ENCODE measurements around the gene PIK3CA.
A peak's percentile ranks its signal among the peaks of the same experiment; 100 is the strongest.
"Not testable (repeated sequence)": the region's sequence is repeated elsewhere in the genome, so short reads cannot be mapped to it uniquely, and the experiment has no call there.

Gene PIK3CA

DNA sequence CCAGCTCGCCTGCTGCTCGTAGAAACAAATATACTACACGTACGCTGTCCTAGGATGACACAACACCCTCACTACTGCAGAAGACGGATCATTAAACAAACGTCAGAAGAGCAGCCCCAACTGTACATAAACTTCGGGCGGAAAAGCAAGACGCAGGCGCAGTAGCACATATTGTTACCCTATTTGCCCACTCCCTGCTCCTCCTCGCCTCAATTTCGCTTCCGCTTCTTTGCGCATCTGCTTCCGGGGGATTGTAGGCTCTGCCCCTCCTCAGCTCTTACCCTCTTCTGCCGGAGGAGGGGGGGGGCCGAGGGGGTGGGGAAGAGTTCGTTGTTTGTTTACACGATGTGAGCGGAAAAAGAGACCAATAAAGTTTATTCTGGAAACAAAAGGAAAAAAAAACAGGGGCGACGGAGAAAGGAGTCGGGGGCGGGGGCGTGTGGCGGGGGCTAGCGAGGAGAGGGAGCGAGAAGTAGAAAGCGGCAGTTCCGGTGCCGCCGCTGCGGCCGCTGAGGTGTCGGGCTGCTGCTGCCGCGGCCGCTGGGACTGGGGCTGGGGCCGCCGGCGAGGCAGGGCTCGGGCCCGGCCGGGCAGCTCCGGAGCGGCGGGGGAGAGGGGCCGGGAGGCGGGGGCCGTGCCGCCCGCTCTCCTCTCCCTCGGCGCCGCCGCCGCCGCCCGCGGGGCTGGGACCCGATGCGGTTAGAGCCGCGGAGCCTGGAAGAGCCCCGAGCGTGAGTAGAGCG, at the start of gene PIK3CA:
PIK3CA (plus strand) TSS at position 485 of the 743 bp plus-strand sequence. CDS start 50,469 bp downstream, outside the sequence.
- DNase-seq = peak; percentile 98

GRCh38 chr3:179098388-179099077, 49.6 kb upstream of the PIK3CA start:
- DNase-seq = peak; percentile 69

DNA sequence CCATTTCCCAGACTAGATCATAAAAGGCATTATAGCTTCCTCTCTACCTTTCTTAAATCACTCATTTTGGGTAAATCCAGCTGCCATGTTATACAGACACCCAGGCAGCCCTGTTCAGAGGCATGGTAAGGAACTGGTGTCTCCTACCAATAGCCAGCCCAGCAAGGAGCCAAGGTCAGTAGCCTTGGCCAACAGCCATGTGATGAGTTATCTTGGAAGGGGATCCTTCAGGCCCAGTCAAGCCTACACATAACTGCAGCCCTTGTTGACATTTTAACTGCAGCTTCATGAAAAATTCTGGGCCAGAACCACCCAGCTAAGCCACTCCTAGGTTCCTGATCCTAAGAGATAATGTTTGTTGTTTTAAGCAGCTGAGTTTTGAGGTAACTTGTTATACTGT, 47.5 kb upstream of the PIK3CA start:
- DNase-seq = peak; percentile 15

DNA sequence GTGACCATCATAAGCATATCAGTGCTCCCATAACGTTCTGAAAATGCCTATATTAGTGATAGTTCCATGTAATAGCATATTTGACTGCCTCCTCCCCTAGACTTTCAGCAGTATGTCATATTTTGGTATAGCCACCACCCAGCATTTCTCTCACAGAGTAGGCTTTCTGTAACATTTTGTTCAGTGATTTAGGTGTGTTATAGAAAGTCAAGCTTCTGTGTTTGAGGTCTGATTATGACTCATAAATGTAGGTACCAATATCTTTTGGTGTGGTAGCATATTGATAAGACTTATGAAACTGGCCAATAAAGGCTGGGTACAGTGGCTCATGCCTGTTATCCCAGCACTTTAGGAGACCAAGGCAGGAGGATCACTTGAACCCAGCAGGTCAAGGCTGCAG, 42.3 kb upstream of the PIK3CA start:
- DNase-seq = no peak

DNA sequence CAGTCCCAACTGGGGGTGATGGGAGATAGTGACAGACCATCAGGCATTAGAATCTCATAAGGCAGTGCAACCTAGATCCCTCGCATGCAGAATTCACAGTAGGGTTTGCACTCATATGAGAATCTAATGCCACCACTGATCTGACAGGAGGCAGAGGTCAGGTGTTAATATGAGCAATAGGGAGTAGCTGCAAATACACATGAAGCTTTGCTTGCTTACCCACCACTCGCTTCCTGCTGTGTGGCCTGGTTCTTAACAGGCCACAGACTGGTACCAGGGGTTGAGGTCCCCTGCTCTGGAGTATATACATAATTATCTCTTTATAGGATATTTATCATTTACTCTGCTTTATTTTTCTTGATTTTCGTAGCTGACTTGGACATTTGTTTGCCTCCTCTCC, 40.5 kb upstream of the PIK3CA start:
- no peak for DNase-seq

GRCh38 chr3:179108086-179108485, 40.1 kb upstream of the PIK3CA start:
- DNase-seq = peak; percentile 81

DNA sequence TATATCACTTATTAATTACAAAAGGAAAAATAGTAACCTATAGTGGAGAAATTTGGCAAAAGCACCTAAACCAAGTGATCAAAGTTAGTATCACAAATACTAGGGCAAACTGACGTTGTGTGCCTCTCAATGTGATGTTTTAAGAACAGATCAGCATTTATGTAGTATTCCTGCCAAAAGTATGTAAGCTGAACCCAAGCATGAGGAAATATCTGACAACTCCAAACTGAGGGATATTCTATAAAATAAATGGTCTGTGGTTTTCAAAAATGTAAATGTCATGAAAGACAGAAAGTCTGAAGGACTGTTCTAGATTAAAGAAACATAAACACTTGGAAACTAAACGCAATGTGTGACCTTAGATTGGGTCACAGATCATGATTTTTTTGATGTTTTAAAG, 34.3 kb upstream of the PIK3CA start:
- peak; percentile 66 for DNase-seq

- peak; percentile 55 for DNase-seq
Measured at GRCh38 chr3:179115444-179115843, 32.7 kb upstream of the PIK3CA start.

DNA sequence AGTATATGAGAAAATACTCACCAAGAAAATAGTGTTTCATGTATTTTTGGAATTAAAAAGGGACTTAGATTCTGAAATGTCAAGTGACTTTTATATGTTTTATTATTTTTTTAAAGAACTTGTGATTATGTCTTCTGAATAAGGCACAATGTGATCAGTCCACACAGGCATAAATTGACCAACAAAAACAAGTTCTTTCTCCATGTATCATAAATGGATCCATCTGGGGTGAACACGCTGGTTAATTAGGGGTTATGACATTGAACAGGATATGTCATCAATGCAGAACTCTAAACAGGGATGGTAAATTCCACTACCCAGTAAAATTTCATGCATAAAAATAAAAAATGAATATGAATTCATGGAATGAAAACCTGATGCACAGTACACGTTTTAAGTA, 31.3 kb upstream of the PIK3CA start:
- no peak for DNase-seq

DNA sequence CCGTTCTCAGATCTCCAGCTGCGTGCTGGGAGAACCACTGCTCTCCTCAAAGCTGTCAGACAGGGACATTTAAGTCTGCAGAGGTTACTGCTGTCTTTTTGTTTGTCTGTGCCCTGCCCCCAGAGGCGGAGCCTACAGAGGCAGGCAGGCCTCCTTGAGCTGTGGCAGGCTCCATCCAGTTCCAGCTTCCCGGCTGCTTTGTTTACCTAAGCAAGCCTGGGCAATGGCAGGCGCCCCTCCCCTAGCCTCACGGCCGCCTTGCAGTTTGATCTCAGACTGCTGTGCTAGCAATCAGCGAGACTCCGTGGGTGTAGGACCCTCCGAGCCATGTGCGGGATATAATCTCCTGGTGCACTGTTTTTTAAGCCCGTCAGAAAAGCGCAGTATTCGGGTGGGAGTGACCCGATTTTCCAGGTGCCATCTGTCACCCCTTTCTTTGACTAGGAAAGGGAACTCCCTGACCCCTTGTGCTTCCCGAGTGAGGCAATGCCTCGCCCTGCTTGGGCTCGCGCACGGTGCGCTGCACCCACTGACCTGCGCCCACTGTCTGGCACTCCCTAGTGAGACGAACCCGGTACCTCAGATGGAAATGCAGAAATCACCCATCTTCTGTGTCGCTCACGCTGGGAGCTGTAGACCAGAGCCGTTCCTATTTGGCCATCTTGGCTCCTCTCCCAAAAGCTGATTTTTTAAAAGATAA, 15.8 kb upstream of the PIK3CA start:
- DNase-seq = not testable (repeated sequence)

DNA sequence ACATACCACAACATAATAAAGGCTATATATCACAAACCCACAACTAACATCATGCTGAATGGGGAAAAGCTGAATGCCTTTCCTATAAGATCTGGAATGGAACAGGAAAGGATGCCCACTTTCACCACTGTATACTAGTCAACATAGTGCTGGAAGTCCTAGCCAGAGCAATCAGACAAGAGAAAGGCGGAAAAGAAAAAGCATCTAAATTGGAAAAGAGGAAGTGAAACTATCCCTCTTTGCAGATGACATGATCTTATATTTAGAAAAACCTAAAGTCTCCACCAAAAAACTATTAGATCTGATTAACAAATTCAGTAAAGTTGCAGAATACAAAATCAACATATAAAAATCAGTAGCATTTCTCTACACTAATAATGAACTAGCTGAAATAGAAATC, 14.6 kb upstream of the PIK3CA start:
- DNase-seq = no peak

GRCh38 chr3:179136195-179136594, 12.0 kb upstream of the PIK3CA start:
- no peak for DNase-seq

GRCh38 chr3:179141890-179142289, 6.3 kb upstream of the PIK3CA start:
- no peak for DNase-seq

DNA sequence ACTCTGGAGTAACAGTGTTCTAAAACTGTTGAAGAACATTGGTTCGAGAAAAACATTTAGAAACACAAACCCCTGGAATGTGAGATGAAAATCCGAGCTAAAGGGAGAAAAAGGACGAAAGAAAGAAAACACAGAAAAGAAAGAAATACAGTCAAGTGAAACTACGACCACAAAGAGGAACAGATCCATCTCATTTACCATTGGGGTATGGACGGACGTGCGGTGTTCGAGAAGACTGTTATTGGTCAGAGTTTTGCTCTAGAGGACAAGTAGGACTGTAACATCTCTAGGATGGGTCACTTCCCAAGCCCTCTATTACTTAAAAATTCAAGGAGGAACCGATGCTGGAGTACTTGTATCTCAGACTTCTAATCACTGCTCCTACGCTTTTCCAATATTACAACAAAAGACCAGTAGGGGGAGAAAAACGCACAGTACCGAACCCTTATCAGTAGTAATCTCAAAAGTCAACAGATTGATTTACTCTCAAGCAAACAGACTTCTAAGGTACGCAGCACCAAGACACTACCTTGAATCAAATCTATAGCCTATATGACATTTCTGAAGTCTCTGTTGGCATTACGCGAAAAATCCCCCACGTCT, 1.1 kb upstream of the PIK3CA start:
- peak; percentile 58 for DNase-seq

- DNase-seq = no peak
Measured at GRCh38 chr3:179147514-179147872, 664 bp upstream of the PIK3CA start.

GRCh38 chr3:179148616-179149405, 654 bp downstream of the PIK3CA start:
- peak; percentile 37 for DNase-seq

DNA sequence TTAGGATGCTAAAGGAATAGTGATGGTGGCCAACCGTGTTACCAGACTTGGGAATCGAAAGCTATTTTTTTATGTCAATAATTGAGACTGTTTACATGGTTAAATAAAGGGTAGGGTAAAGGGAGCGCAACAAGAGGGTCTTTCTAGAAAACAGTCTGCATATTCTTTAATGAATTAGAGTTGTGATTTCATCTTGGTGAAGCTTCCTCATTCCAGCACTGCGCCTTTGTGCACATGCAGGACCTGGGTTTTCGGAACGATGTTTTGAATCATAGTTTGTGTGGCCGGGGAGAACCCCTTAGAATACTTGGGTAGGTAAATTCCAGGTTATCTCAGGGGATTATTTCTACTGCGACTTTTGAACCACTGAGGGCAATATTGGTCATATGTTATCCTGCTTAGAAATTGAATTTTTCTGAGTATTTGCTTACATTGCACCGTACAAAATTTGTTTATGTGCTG, 1.3 kb downstream of the PIK3CA start:
- DNase-seq = peak; percentile 17

GRCh38 chr3:179149951-179150350, 1.8 kb downstream of the PIK3CA start:
- DNase-seq = peak; percentile 5

DNA sequence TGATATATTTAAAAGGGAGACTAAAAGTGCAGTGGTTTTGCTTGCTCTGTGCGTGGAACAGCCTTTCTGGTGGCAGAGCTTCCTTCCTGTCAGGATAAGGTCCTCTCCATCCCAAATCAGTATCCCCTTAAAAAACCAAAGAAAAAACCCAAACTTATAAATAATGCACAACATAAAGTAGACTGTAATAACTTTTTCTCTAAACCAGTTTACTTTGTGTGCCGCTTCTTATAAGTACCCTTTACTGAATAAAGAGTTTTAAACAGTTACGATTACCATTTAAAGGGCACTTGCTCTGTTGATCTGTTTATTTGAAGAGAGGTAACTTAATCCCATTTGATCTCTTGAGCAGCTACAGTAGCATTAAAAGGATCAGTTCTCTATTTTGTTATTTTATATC, 2.5 kb downstream of the PIK3CA start:
- no peak for DNase-seq

- no peak for DNase-seq
Measured at GRCh38 chr3:179151474-179151873, 3.3 kb downstream of the PIK3CA start.

- DNase-seq = no peak
Measured at GRCh38 chr3:179156170-179156569, 8.0 kb downstream of the PIK3CA start.

- no peak for DNase-seq
Measured at GRCh38 chr3:179156775-179157174, 8.6 kb downstream of the PIK3CA start.
